ENCODE measurements around the gene SAMD4A.

The SAMD4A gene

DNA sequence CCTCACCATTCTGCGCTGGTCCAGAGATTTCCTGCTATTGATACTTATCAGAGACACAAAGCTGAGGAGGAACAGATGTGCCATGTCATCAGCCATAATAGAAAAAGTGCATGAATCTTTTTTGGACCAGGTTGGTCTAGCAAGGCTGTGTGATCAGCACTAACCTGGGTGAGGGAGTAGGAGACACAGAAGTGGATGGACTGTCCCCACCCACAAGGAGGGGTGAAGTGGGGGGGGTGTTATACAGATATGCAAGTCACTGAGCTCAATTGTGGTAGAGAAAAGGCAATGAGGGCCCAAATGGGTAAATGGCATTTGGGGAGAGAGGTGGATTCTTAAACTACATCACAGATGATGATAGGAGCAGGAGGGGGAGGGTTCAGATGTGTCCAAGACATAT, 123.0 kb downstream of the SAMD4A start:
- Histone ChIP-seq H3K36me3 (ENCODE audit: insufficient read depth, insufficient read length, low read length) (peaks cover 10% of the 10 kb centered on the region), H3K4me1 (ENCODE audit: insufficient read depth, insufficient read length) (no peaks in the 10 kb centered on the region), H3K27me3 (ENCODE audit: insufficient read depth, insufficient read length) (no peaks in the 10 kb centered on the region), H3K4me3 (ENCODE audit: insufficient read length, low read depth) (no peak overlapping the region), H3K9me3 (ENCODE audit: insufficient read depth, low read length) (peaks cover 8% of the 10 kb centered on the region; the same call in 1 of the 2 replicates), H3K9ac (ENCODE audit: insufficient read length, low read depth) (no peak overlapping the region)
- DNase-seq (ENCODE audit: low read depth, low spot score), result no peak
- TF ChIP-seq ZNF274 (IDR thresholded peaks at IDR 0.05; ENCODE audit: low read depth, low read length) (no peak), SUZ12 (IDR thresholded peaks at IDR 0.05; ENCODE audit: extremely low read depth, insufficient read depth, insufficient read length) (no peak), YY1 (IDR thresholded peaks at IDR 0.05; ENCODE audit: insufficient read depth, insufficient read length) (no peak)

DNA sequence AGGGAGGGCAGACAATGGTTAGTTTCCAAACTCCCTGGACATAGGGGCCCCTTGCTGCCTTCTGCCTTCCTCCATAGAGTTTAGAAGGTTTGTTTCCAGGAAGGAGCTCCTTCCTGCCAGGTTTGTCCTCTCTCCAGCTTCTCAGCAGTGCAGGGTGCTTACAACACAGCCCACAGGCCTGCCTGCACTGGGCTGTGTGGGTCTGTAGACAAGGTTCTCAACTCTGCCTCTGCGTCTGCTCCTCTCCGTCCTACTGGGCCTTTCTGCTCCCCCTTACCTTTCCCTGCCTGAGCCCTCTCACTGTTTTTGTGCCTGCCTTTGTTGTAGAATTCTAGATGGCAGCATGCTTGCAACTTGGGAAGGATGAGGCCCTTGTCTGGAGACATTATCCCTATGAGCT, 124.0 kb downstream of the SAMD4A start:
- Histone ChIP-seq H3K4me1 (ENCODE audit: insufficient read depth, insufficient read length) (no peaks in the 10 kb centered on the region), H3K4me3 (ENCODE audit: insufficient read length, low read depth) (no peak overlapping the region), H3K9ac (ENCODE audit: insufficient read length, low read depth) (no peak overlapping the region), H3K27me3 (ENCODE audit: insufficient read depth, insufficient read length) (no peaks in the 10 kb centered on the region), H3K36me3 (ENCODE audit: insufficient read depth, insufficient read length, low read length) (peaks cover 10% of the 10 kb centered on the region), H3K9me3 (ENCODE audit: insufficient read depth, low read length) (peaks cover 1% of the 10 kb centered on the region; the same call in 1 of the 2 replicates)
- TF ChIP-seq YY1 (IDR thresholded peaks at IDR 0.05; ENCODE audit: insufficient read depth, insufficient read length) (no peak), SUZ12 (IDR thresholded peaks at IDR 0.05; ENCODE audit: extremely low read depth, insufficient read depth, insufficient read length) (no peak), ZNF274 (IDR thresholded peaks at IDR 0.05; ENCODE audit: low read depth, low read length) (no peak)
- no peak for DNase-seq (ENCODE audit: low read depth, low spot score)

DNA sequence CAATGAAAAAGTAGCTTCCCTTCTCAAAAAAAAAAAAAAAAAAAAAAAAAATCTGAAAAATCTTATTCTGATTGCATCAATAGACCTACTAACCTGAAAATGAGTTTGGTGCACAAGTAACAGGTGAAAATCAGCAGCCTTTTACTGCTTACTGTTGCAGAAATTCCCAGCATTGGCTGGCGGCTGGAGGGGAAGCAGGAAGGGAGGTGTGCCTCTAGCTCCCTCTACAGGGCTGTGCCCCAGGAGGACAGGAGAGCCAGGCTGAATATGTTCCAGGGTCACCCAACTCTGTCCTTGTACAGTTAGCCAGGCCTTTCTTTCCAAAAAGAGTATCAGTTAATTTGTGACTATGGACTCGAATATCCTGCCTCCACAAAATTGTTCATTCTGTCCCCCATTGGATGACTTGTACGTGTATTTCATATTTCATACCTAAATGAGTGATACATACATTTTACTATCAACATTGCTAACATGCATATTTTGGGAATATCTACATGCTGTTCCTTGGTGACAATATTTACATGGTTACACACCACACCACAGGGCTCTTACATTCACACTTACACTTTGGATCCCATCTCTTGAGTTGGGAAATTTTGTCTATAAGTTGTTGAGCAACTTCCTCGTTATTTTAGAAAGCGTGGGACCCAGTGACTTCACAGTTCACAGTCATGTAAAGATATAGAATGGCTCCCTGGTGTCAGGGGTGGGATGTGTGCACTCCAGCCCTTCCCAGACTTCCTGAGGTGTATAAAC, 124.8 kb downstream of the SAMD4A start:
- H3K9me3 ChIP-seq (ENCODE audit: insufficient read depth, low read length), result no peaks in the 10 kb centered on the region
- TF ChIP-seq YY1 (IDR thresholded peaks at IDR 0.05; ENCODE audit: insufficient read depth, insufficient read length) (no peak), ZNF274 (IDR thresholded peaks at IDR 0.05; ENCODE audit: low read depth, low read length) (no peak), SUZ12 (IDR thresholded peaks at IDR 0.05; ENCODE audit: extremely low read depth, insufficient read depth, insufficient read length) (no peak)
- DNase-seq (ENCODE audit: low read depth, low spot score), result peak; percentile 44
- no peak overlapping the region for H3K4me3 ChIP-seq (ENCODE audit: insufficient read length, low read depth)
- no peaks in the 10 kb centered on the region for H3K4me1 ChIP-seq (ENCODE audit: insufficient read depth, insufficient read length)
- no peak overlapping the region for H3K9ac ChIP-seq (ENCODE audit: insufficient read length, low read depth)
- H3K27me3 ChIP-seq (ENCODE audit: insufficient read depth, insufficient read length), result no peaks in the 10 kb centered on the region
- H3K36me3 ChIP-seq (ENCODE audit: insufficient read depth, insufficient read length, low read length), result peaks cover 10% of the 10 kb centered on the region

DNA sequence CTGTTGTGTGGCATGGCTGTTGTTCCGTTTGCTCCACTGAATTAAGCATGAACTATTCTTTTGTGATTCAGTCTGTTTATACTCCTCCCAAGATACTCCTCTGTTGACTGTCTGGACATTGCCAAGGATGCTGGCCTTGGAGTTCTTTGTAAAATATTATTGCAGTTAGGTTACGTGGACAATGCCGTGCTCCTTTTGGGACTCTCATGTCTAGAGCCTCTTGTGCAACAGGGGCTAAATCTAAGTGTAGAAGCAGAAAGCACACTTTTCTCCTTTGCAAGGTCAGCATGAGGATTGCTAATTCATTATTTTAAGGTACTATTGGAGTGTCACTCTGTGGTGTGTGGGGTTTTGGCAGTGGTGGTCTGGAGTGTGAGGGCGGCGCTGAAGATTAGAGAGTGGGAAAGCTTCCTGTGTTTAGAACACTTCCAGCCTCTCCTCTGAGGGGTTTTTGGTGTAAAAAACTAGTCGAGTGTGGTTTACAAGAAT, 125.4 kb downstream of the SAMD4A start:
- Histone ChIP-seq H3K36me3 (ENCODE audit: insufficient read depth, insufficient read length, low read length) (peaks cover 10% of the 10 kb centered on the region), H3K4me3 (ENCODE audit: insufficient read length, low read depth) (no peak overlapping the region), H3K27me3 (ENCODE audit: insufficient read depth, insufficient read length) (no peaks in the 10 kb centered on the region), H3K4me1 (ENCODE audit: insufficient read depth, insufficient read length) (no peaks in the 10 kb centered on the region), H3K9me3 (ENCODE audit: insufficient read depth, low read length) (no peaks in the 10 kb centered on the region), H3K9ac (ENCODE audit: insufficient read length, low read depth) (no peak overlapping the region)
- DNase-seq (ENCODE audit: low read depth, low spot score), result no peak
- no peak for TF ChIP-seq YY1 (IDR thresholded peaks at IDR 0.05; ENCODE audit: insufficient read depth, insufficient read length)
- no peak for TF ChIP-seq SUZ12 (IDR thresholded peaks at IDR 0.05; ENCODE audit: extremely low read depth, insufficient read depth, insufficient read length)
- no peak for TF ChIP-seq ZNF274 (IDR thresholded peaks at IDR 0.05; ENCODE audit: low read depth, low read length)

DNA sequence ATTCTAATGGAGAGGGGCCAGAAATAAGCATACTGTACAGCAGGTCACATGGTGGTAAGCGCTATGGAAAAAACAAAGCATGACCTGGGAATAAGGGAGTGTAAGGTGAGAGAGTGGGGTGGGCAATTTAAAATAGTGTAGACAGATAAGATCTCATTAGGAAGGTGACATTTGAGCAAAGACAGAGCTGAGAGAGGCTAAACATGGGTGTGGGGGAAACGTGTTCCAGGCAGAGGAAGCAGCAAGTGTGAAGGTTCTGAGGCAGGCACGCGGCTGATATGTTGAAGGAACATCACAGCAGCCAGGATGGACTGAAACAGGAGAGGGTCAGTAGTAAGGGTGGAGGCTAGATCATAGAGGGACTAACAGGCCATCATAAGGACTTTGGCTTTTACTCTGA, 126.8 kb downstream of the SAMD4A start:
- TF ChIP-seq SUZ12 (IDR thresholded peaks at IDR 0.05; ENCODE audit: extremely low read depth, insufficient read depth, insufficient read length) (no peak), YY1 (IDR thresholded peaks at IDR 0.05; ENCODE audit: insufficient read depth, insufficient read length) (no peak), ZNF274 (IDR thresholded peaks at IDR 0.05; ENCODE audit: low read depth, low read length) (no peak)
- Histone ChIP-seq H3K36me3 (ENCODE audit: insufficient read depth, insufficient read length, low read length) (peaks cover 7% of the 10 kb centered on the region), H3K9ac (ENCODE audit: insufficient read length, low read depth) (no peak overlapping the region), H3K4me1 (ENCODE audit: insufficient read depth, insufficient read length) (no peaks in the 10 kb centered on the region), H3K27me3 (ENCODE audit: insufficient read depth, insufficient read length) (no peaks in the 10 kb centered on the region), H3K9me3 (ENCODE audit: insufficient read depth, low read length) (no peaks in the 10 kb centered on the region), H3K4me3 (ENCODE audit: insufficient read length, low read depth) (no peak overlapping the region)
- DNase-seq (ENCODE audit: low read depth, low spot score), result no peak

DNA sequence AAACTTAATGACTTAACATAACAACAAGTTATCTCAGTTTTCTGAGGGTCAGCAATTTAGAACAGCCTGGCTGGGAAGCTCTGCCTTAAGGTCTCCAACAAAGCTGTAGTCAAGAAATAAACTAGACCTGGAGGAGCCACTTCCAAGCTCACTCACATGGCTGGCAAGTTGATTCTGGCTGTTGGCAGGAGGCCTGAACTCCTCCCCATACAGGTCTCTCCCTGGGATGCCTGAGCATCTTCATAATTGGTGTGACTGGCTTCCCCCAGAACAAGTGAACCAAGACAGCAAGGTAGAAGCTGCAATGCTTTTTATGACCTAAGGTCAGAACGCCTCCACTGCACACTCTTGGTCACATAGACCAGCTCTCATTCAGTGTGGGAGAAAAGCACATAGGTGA, 128.3 kb downstream of the SAMD4A start:
- no peaks in the 10 kb centered on the region for H3K4me1 ChIP-seq (ENCODE audit: insufficient read depth, insufficient read length)
- H3K27me3 ChIP-seq (ENCODE audit: insufficient read depth, insufficient read length), result no peaks in the 10 kb centered on the region
- no peak overlapping the region for H3K9ac ChIP-seq (ENCODE audit: insufficient read length, low read depth)
- no peaks in the 10 kb centered on the region for H3K9me3 ChIP-seq (ENCODE audit: insufficient read depth, low read length)
- peaks cover 4% of the 10 kb centered on the region for H3K36me3 ChIP-seq (ENCODE audit: insufficient read depth, insufficient read length, low read length)
- DNase-seq (ENCODE audit: low read depth, low spot score), result no peak
- H3K4me3 ChIP-seq (ENCODE audit: insufficient read length, low read depth), result no peak overlapping the region
- TF ChIP-seq ZNF274 (IDR thresholded peaks at IDR 0.05; ENCODE audit: low read depth, low read length) (no peak), YY1 (IDR thresholded peaks at IDR 0.05; ENCODE audit: insufficient read depth, insufficient read length) (no peak), SUZ12 (IDR thresholded peaks at IDR 0.05; ENCODE audit: extremely low read depth, insufficient read depth, insufficient read length) (no peak)

DNA sequence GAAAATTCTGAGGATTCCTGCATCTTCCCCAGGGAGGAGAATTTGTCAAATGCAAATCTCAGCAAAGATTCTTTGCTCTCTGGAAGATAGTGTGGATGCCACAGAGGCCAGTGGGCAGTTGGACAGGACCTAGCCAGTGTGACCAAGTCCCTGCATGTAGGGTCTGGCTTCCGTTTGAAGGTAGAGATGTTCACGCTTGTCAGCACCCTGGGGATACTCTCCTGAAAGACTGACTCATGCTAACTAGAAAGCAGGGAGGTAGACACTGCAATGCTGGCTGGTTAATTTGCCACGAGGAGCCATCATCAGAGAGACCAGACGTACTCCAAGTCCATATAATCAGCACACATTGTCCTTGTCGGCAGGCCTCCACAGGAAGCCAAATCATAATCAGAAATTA, 130.1 kb downstream of the SAMD4A start:
- no peak overlapping the region for H3K9ac ChIP-seq (ENCODE audit: insufficient read length, low read depth)
- DNase-seq (ENCODE audit: low read depth, low spot score), result no peak
- no peaks in the 10 kb centered on the region for H3K9me3 ChIP-seq (ENCODE audit: insufficient read depth, low read length)
- peaks cover 6% of the 10 kb centered on the region for H3K36me3 ChIP-seq (ENCODE audit: insufficient read depth, insufficient read length, low read length)
- no peaks in the 10 kb centered on the region for H3K27me3 ChIP-seq (ENCODE audit: insufficient read depth, insufficient read length)
- TF ChIP-seq ZNF274 (IDR thresholded peaks at IDR 0.05; ENCODE audit: low read depth, low read length) (no peak), SUZ12 (IDR thresholded peaks at IDR 0.05; ENCODE audit: extremely low read depth, insufficient read depth, insufficient read length) (no peak), YY1 (IDR thresholded peaks at IDR 0.05; ENCODE audit: insufficient read depth, insufficient read length) (no peak)
- H3K4me1 ChIP-seq (ENCODE audit: insufficient read depth, insufficient read length), result no peaks in the 10 kb centered on the region
- H3K4me3 ChIP-seq (ENCODE audit: insufficient read length, low read depth), result no peak overlapping the region
